AG08396 (cell line): ENCODE measurements around the gene SLC43A3.
"Not testable (repeated sequence)": the region's sequence is repeated elsewhere in the genome, so short reads cannot be mapped to it uniquely, and the experiment has no call there.

ENCODE experiments used
- DNase-seq: peaks from one replicate; pipeline ENCODE4 v3.0.0; 2012; ENCODE audit warnings: low spot score, mixed read lengths

Gene SLC43A3

GRCh38 chr11:57378186-57378585 lies 48.7 kb downstream of the SLC43A3 start:
- peak; percentile 32 for DNase-seq

- DNase-seq: no peak
Observed at GRCh38 chr11:57377107-57377506, 49.8 kb downstream of the SLC43A3 start.

GRCh38 chr11:57376095-57377090 lies 50.5 kb downstream of the SLC43A3 start:
- no peak for DNase-seq

- no peak for DNase-seq
Observed at GRCh38 chr11:57375490-57375889, 51.4 kb downstream of the SLC43A3 start.

- DNase-seq: no peak
Observed at GRCh38 chr11:57374966-57375365, 52.0 kb downstream of the SLC43A3 start.

- no peak for DNase-seq
Observed at GRCh38 chr11:57373146-57373545, 53.8 kb downstream of the SLC43A3 start.

GRCh38 chr11:57370941-57371340 lies 56.0 kb downstream of the SLC43A3 start:
- DNase-seq: no peak

- DNase-seq: no peak
Observed at GRCh38 chr11:57370251-57370650, 56.7 kb downstream of the SLC43A3 start.

- no peak for DNase-seq
Observed at GRCh38 chr11:57368845-57369232, 58.1 kb downstream of the SLC43A3 start.

GRCh38 chr11:57368106-57368844 lies 58.6 kb downstream of the SLC43A3 start:
- no peak for DNase-seq

- DNase-seq: no peak
Observed at GRCh38 chr11:57364851-57365660, 61.9 kb downstream of the SLC43A3 start.

- DNase-seq: no peak
Observed at GRCh38 chr11:57363131-57364080, 63.5 kb downstream of the SLC43A3 start.

GRCh38 chr11:57361926-57362325 lies 65.0 kb downstream of the SLC43A3 start:
- no peak for DNase-seq

- DNase-seq: not testable (repeated sequence)
Observed at GRCh38 chr11:57361420-57361819, 65.5 kb downstream of the SLC43A3 start.

GRCh38 chr11:57360991-57361390 lies 65.9 kb downstream of the SLC43A3 start:
- no peak for DNase-seq

- DNase-seq: no peak
Observed at GRCh38 chr11:57359896-57360690, 66.8 kb downstream of the SLC43A3 start.

- no peak for DNase-seq
Observed at GRCh38 chr11:57359396-57359795, 67.5 kb downstream of the SLC43A3 start.

GRCh38 chr11:57358991-57359390 lies 67.9 kb downstream of the SLC43A3 start:
- DNase-seq: no peak

GRCh38 chr11:57358543-57358961 lies 68.4 kb downstream of the SLC43A3 start:
- DNase-seq: no peak

- DNase-seq: peak; percentile 22
Observed at GRCh38 chr11:57357856-57358255, 69.1 kb downstream of the SLC43A3 start.
